Measurements from ENCODE around the gene POU2AF2.
"Not testable (repeated sequence)": the region's sequence is repeated elsewhere in the genome, so short reads cannot be mapped to it uniquely, and the experiment has no call there.

The POU2AF2 gene

DNA sequence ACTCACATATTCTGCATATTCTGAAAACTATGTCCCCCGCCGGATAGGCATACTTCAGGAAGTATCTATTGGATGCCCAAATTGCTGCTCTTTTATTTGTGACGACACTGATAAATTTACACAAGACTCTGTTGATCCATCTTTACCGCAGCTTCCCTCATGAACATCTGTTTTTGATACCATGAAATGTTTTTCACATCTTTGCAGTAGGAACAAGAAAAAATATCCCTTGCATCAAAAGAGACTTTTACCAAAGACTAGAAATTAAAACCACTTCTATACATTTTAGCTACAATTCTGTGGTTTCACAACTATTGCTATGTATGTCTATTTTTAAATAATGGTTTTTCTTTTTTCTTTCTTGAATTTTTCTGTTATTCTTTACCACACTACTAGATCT lies 15.3 kb downstream of the POU2AF2 start:
- no peak for DNase-seq

DNA sequence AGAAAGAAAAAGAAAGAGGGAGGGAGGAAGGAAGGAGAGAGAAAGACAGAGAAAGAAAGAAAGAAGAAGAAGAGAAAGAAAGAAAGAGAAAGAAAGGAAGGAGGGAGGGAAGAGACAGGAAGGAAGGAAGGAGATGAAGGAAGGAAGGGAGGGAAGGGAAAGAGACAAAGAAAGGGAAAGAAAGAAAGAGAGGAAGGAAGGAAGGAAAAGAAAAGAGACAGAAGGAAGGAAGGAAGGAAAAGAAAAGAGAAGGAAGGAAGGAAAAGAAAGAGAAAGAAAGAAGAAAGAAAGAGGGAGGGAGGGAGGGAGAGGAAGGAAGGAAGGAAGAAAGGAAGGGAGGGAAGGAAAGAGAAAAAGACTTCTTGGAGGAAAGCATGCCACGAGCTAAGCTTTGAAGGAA lies 19.1 kb downstream of the POU2AF2 start:
- DNase-seq = no peak

DNA sequence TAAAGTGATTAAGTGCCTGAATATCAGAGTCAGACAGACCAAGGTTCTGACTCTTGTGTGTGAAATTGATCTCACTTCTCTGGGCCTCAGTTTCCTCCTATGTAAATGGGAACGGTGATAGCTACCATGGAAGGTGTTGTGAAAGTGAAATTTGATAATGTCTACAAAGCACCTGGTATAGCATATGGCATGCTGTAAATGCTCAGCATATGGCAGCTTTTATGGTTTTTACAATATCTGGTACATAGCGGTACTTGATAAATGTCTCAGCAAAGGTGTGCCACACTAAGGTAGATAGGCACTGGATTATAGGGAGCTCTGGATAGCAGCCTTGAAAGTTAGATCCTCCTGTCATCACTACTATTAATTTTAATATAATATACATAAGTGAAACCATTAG lies 19.9 kb downstream of the POU2AF2 start:
- DNase-seq = no peak

DNA sequence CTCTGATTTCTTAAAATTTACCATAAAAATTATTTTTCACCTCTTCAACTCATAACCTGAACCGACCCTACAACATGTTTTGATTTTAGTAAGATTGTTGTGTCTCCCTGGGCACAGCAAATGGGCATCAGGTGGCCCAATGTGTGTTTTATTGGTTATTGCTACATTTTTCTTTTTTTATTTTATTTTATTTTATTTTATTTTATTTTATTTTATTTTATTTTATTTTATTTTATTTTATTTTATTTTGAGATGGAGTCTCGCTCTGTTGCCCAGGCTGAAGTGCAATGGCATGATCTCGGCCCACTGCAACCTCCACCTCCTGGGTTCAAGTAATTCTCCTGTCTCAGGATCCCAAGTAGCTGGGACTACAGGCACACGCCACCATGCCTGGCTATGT lies 22.8 kb downstream of the POU2AF2 start:
- DNase-seq = not testable (repeated sequence)

DNA sequence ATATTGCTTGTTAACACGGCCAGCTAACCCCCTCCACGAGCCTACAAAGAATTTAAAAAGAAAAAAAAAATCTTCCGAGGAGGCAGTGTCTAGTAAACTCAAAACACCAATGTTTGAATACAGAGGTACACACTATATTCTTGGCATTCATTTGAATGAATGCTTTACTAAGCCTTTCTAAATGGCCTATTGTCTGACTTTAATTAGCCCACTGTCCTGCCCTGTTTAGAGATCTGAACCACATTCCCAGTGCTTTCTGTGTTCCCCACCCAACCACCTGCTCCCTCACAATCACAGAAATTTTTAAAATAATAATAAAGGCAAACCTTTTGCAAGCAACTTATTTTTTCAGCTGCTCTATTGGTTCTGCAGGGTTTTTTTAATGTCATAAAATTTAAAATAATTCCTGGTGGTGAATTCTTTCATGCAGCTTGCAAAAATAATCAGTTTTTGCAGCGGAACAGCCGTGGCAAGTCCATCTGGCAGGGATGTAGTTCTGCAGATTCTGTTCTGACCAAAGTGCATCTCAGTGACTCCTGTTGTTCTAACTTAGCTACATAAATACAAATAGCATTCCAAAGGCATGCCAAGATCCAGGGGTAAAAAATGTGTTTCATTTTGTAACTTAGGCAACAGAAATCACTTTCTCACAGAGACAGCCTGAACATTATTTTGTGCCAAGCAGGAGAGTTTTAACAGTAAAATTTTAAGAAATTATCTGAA lies 23.8 kb downstream of the POU2AF2 start:
- DNase-seq = no peak

DNA sequence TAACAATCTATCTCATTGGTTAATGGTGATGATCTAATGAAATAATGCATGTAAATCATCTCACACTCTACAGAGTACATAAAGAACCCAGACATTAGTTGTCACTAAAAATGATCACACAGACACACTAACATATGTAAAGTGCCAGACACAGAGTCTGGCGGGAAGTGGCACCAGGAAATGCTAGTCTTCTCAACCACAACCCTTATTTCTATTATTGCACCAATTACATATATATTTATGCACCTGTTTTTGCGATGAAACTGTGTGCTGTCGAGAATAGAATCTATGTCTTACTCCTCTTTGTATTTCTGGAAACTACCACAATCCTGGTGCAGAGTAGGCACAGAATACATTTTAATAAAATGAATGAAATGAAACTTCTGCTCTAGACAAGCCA lies 26.9 kb downstream of the POU2AF2 start:
- DNase-seq = no peak

DNA sequence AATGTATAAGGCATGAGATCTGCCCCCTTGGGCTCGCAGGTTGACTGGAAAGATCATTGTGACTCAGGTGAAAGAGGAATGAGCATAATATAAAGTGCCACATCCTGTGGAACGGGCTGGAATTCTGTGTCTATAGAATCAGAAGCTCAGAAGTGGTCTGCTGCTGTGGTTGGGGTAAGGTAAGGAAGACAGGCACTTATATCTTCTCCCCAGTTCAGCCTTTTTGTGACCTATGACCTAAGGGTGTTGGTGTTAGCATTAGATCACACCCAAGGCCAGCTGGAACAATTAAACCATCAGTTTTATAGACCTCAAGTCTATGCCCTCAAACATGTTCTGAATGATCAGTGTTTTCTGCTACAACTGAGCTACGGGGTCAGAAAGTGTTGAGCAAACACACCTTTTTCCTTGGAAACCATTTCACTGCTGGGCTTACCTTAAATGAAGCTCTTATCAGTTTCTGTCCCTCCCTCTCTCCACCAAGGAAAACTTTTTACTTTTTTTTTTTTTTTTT lies 37.1 kb downstream of the POU2AF2 start:
- DNase-seq = no peak

DNA sequence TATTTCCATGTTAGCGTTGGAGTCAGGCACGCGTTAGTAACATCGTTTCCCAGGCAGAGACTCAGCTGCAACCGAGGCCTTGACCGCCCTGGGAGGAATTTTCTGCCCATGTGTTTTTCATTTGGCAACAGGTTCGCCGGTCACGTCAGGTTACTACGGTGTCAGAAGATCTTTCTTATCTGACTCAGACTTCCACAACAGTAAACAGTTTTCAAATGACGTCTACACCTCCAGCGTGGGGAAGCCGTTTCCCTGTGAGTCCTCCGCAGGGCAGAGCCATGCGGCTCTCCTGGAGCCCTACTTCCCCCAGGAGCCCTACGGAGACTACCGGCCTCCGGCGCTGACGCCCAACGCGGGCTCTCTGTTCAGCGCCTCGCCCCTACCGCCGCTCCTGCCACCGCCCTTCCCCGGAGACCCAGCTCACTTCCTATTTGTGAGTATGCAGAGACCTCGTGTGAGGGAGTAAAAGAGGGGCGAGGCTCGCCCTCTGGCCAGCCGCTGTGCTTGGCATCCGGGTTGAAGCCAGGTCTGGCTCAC lies 38.5 kb downstream of the POU2AF2 start:
- no peak for DNase-seq

DNA sequence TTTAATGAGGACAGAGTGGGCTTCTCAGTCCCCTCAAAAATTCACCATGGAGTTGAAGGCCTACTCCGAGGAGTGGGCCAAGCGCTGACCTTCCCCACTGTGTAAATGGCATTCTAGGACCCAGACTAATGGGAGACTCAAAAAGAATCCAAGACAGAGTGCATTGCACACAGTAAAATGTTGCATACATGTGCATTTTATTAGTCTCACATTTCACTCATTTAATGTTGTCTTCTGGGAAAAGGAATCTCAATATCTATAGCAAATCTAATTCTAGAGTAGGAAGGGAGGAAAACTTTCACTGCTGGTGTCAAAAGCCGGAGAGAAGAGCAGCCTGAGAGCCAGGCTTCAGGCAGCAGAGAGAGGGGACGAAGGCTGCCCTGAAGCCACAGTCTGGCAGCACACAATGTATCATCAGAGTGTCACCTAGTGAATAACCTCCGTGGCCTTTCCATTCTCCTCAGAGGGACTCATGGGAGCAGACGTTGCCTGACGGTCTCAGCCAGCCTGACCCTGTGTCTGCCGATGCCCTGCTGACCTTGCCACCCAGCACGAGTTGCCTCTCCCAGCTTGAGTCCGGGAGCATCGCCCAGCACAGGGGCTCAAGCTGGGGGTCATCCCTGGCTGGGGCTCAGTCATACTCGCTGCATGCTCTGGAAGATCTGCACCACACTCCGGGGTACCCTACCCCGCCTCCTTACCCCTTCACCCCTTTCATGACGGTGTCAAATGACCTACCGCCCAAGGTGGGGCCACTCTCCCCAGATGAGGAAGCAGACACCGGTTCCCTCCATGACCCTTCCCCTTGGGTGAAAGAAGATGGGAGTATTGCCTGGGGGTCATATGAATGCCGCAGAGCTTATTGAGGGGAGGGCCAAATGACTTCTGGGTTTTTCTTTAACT lies 39.9 kb downstream of the POU2AF2 start:
- no peak for DNase-seq

DNA sequence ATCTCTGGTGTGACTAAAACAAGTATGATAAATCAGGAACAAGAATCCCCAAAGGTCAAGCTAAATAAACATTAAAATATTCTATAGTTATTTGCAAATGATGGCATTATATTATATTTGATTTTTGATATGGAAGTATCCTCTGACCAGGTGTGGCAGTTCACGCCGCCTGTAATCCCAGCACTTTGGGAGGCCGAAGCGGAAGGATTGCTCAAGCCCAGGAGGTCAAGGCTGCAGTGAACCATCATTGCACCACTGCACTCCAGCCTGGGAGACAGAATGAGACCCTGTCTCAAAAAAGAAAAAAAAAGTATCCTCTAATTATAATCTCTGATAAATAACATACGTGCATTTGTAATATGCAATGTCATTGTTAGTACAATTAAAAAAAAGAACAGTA lies 46.2 kb downstream of the POU2AF2 start:
- no peak for DNase-seq

DNA sequence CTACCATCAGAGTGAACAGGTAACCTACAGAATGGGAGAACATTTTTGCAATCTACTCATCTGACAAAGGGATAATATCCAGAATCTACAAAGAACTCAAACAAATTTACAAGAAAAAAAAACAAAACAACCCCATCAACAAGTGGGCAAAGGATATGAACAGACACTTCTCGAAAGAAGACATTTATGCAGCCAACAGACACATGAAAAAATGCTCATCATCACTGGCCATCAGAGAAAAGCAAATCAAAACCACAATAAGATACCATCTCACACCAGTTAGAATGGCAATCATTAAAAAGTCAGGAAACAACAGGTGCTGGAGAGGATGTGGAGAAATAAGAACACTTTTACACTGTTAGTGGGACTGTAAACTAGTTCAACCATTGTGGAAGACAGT lies 46.9 kb downstream of the POU2AF2 start:
- DNase-seq = not testable (repeated sequence)

DNA sequence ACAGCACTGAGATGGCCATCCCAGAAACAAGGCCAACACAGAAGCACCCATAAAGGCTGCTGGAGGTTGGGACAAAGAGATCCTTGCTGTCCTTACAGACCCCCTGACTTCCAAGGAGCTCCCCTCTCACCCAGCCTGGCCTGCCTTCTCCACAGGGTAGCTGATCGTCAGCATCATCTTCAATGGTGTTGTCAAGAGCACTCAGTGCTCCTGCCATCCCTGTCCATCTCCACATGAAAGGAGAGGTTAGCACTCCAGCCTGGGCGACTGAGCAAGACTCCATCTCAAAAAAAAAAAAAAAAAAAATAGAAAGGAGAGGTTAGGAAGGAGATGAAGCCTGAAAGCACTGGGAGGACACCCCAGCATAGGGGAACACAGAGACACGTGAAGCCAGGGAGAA lies 50.7 kb downstream of the POU2AF2 start:
- DNase-seq = no peak

DNA sequence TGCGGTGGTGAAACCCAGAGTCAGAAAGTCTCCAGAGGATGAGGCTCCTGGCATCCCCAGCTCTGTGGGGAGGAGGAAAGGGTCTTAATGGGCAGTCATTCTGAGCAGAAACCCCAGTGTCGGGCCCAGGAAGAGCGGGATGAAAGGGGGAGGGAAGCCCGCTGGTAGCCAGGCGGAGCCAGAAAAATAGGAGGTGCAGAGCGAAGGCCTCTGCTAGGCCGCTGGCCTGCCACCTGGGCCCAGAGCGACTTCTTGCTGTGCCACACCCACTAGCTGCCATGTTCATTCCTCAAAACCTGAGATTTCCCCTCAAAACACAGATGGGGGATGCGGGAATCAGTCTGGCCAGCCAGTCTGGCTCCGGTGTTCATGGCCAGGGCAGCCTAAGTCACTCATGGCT lies 52.2 kb downstream of the POU2AF2 start:
- no peak for DNase-seq

DNA sequence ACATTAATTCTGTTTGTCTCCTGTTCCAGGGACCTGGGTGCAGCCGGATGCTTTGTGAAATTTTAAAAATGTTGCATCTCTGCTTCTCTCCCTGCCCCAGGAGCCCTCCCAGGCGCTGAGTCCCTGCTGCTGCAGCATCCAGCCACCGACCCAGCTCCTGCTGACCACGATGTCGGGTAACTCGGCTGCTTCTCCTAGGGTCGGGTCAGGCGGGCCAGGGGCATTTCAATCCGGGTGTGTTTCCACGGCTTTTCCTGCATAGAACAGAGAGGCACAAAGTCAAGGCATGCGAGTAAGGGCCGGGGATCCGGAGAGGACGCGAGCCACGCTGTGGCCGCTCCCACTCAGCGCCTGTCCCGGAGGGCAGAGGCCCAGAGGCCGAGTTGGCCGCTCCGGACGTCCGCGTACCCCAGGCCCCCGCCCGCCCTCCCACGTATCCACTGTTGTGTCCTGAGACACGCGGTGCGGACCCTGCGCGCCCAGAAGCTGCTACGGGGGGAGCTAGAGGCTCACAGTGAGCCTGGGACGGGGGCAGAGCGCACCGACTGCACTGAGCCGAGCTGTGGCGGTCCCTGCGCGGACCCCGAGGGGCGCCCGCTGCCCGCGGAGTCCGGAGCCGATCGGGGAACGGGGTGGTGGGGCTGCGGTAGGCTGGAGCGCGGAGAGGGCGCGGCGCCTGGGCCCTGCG lies 53.0 kb downstream of the POU2AF2 start, which contains the start of gene POU2AF3:
POU2AF3 (plus strand) TSS at position 134 of the 688 bp plus-strand sequence; CDS start at position 170, 36 bp downstream.
- DNase-seq = no peak

DNA sequence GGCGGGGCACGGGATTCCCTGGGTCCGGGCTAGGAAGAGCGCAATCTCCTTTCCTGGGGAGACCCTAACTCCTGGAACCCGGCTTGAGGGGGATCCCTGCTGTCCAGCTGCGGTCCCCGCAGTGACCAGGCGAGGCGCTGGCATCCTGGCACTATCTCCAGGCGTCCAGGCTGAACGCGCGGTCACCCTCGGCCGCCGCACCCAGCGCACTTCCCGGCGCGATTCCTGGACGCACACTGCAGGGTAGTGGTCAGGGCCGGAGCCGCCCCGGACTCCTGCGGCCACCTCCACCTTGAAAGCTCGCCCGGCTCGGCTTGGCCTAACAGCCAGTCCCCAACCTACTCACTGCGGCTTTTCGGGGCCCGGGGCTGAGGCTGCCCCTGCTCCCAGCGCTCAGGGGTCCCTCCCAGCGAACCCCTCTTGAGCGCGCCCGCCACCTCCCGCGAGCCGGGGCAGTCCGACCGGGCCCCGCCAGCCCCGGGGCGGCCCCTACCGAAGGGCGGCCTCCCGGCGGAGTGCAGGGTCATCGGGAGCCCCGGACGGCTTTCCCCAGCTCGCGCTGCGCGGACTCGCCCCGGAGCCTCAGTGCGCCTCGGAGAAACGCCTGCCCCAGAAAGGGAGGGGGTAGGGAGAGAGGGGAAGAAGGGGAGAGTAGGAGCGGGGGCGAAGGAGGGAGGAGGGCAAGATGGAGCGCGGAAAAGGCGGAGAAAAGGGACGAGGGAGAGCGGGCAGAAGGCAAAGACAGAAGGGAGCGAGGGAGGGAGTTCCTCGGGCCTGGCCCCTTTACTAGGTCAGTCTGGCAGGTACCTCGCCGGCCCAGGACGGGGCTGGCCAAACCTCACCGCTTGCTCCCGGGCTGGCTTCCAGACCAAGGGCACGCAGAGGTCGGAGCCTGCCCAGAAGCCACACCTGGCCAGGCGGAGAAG lies 53.8 kb downstream of the POU2AF2 start:
- peak in 1 of 2 experiments; percentile 34 for DNase-seq

DNA sequence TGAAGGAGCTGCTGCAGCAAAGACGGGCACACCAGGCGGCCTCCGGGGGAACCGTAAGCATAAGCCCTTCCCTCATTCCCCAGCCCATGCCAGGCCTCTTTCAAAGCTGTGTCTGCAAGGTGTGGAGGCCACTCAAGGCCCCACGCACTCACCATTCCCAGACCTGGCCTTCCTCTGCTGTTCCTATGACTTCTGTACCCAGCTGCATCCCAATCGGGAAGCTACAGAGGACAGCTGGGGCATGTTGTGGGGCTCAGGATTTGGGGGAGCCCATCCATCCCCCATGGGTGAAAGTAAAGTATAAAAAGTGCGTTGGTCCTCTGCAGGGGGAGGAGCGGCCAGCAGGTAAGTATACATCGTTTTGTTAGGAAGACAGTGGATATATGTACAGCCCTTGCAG lies 55.0 kb downstream of the POU2AF2 start:
- DNase-seq = no peak

DNA sequence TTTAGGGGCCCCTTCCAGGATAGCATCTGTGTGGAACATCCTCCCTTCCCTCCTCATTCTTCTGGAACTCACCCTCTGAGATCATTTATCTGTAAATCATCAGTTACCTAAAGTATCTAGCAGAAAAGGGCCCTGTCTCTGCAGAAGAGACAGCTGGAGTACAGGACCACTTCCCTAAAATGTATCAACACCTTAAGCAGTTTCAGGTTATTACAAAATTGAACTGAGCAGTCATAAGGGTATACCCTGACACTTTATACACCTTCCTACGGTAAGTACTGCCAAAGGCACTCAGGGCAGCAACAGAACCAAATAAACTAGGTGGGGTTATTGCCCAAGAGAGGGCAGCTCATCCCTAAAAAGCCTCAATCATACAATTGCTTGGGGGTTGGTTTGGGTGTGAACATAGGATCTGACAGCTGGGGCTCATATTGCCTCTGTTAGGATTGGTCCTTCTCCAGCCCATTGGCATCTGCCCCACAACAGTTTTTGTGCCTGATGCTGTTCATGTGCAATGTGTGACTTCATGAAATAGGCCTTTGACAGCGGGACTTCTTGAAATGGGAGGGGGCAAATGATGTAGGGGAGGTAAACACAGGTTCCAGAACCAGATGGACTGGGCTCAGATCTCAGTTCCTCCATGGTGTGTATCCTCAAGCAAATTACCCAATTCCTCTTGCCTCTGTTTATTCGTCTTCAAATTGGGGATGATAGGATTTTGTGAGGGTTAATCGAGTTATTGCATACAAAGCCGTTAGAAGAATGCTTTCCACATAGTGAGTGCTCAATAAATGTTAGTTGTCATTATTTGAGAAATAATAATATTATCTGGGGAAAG lies 55.7 kb downstream of the POU2AF2 start:
- DNase-seq = no peak

DNA sequence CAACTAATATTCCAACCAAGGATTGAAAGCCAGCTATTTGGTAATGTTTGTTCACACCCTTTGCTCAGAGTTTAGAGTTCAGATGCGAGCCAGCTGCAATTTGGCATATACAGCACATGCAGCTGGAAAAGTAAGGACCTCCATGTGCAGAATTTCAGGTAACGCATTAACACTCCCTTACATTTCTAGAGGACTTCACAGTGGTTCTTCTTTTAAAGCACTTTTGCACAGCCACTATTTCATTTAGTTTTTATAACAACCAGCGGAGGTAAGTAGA lies 56.3 kb downstream of the POU2AF2 start:
- DNase-seq = no peak

DNA sequence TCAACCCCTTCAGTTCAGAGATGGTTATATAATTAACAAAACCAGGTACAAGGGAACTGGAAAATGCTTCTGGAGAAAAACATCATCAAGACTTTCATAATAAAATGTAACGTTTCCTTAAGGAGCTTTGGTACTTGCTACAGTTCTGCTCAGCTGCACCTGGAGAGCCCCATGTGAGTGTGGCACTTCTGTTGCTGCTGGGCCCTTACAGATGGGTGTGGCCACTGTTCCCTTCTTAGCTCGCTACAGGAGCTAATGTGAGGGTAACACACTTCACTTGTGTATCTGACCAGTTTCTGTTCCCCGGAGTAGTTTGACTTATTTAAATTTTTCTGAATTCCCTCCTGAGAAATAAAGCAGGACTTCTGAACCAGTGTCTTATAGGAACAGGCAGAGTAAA lies 56.8 kb downstream of the POU2AF2 start:
- DNase-seq = no peak

DNA sequence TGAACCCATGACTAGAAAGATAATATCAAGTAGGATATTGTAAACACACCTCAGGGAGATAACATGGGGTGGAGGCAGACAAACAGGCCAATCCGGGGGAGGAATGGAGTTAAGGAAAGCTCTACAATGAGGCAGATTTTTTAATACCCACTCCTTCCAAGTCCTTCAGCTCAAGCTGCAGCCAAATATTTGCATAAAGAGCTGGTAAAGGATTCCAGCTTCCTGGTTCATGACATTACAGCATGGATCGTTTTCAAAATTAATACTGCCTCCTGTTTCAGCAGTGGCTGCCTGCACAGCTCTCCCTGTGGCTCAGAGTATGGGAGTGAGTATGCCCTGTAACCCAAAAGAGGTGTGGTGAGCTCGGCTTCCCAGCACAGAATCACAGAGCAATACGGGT lies 57.9 kb downstream of the POU2AF2 start:
- no peak for DNase-seq

DNA sequence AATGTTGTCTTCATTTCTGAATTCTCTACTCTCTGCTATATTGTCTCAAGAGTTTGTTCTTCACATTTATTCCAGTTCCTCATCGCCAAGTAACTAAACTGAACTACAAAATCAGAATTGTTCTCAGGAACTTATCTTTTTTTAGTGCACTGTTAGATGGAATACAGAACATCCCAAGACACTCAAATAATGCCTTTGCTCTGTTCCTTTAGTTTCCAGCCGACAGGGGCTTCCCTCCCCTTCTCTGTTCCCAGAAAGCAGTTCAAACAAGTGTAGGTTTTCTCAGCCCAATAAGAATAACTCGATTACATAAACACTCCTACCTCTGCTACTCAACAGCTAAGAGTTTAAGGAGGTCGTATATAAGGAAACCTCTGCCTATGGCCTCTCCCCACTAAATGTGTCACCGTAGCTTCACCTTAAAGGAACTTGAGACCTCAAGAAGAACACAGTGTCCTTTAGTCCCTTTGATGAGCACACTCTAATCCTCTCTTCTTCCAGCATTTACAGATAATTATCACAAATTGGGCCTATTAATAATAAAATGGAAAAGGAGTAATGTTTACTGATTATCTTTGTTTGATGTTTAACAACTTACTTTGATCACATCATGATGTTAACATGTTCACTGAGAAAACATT lies 59.8 kb downstream of the POU2AF2 start:
- DNase-seq = no peak

Measured in activated T-cell treated with anti-CD3 and anti-CD28 coated beads, Interleukin-2, amount 50 U/mL, for 48 hours (primary cell).